ENCODE data around the gene FTCD.

Gene FTCD

DNA sequence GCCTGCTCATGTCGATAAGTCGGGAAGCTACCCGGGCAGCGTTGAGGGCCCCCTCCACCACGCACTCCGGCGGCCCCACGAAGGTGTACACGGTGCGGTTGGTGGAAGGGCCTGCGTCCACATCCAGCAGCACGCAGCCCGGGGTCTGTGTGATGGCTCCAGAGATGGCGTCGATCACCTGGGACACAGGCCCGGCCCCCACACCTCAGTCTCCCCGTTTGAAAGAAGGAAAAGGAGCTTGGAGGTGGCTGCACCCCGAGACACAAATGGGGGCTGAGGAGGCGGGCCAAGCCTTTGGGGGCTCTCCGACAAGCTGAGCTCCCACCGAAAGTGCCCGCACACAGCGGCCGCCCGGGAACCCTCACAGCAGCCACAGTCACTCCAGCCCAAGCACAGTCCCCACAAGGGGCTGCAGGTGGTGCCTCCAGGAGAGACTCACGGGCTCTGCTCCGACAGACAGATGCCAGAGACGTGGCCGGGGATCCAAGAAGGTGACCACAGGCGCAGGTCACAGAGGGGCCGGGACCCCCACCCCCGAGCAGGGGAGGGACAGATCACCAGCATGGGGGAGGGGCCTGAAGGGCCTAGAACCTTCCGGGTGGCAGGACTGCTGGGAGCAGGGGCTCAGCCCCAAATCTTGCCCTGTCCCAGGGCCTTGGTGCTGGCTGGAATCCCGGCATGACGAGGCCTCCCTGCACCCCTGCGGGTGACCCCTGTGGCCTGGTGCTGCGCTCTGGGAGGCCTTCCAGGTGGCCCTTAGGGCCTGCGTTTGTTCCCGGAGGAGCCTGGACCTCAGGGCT is 1.0 kb downstream of the FTCD start:
- DNase-seq (ENCODE audit: low read depth in 3 of 3), result no peak

DNA sequence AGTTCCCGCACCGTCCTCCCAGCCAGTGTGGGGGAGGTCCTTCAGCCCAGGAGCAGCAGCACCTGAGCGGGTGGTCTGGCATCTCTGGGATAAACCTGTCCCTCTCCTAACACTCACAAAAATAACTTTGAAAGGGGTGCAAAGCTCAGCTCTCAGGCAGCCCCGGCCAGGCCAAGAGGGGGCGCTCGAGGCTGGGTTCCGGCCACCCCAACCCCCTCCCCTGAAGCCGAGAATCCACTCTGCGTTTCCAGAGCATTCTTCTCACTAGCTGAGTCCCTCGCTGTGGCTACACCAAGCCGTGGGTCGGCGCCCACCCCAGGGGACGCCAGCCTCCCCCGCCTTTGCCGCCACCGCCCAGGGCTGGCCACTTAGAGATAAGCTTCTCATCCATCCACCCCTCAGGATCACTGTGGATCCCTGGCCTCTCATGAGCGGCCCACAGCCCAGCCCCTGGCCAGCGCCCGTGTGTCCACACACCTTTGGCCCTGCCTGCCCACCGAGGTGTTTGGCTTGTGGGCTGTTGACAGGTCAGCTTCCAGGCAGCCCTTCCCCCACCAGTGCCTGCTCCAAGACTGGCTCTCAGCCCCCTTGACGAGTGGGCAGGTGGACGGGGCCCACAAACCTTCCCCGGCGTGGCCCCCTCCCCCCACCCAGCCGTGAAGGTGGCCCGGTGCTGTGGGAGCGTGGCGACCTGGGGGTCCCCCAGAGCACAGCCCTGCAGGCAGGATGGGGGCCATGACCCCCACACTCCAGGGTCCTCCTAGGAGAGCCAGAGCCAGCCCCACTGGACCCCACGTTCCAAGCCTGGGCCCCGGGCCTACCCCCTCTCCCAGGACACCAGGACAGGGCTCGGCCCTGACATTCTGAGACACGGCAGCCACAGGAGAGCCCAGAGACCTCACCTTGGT is 1.9 kb downstream of the FTCD start:
- peak in 2 of 3 experiments; percentile 16 to 18 for DNase-seq (ENCODE audit: low read depth in 3 of 3)

DNA sequence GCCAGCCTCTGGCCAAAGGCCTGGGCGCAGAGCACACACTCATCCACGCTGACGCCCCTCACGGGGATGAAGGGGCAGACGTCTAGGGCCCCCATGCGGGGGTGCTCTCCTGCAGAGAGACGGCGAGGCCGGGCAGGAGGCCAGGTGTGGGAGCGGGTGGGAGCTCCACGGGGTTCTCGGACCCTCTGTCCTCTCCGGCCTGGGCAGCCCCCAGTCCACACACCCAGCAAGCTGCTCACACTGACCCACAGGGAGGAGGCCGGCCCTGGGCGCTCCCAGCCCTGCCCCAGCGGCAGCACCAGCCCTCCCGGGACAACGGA is 2.5 kb downstream of the FTCD start:
- no peak for DNase-seq (ENCODE audit: low read depth in 3 of 3)

DNA sequence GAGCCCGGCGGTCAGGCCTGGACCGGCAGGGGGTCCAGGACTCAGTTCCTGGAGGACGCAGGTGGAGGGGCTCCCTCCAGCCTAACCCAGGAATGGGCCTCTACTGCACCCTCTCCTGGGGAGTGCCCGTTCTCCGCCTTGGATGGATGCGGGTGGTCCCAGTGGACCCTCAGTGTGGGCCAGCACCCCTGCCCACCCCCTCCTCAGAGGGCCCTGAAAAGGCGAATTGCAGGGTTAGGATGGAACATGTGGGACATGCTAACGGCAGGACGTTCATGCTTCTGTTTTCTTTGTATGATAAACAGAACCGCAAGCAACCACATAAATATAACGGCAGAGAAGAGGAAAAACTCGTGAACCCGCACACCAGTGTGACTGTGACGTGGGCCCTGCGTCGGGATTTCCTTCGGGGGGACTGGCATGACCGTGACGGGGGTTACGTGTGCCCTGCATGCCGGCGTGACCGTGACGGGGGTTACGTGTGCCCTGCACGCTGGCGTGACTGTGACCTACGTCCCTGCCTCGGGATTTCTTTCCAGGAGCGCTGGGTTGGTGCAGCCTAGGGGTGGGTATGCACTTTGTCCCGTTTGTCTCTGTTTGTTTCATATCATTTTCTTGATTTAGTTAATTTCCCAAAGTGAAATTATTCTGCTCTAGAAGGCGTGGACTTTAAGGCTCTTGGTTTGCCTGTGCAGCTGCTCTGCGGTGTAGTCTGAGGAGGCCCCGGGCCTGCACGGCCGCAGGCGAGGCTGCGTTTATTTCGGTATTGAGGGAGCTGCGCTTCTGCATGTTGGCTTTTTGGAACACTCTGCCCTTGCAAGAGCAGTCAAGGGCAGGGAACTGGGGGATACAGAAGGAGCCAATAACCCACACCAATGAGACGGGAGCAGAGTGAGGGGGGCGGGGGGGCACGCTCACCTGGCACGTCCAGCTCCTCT is 3.1 kb downstream of the FTCD start:
- no peak for DNase-seq (ENCODE audit: low read depth in 3 of 3)

DNA sequence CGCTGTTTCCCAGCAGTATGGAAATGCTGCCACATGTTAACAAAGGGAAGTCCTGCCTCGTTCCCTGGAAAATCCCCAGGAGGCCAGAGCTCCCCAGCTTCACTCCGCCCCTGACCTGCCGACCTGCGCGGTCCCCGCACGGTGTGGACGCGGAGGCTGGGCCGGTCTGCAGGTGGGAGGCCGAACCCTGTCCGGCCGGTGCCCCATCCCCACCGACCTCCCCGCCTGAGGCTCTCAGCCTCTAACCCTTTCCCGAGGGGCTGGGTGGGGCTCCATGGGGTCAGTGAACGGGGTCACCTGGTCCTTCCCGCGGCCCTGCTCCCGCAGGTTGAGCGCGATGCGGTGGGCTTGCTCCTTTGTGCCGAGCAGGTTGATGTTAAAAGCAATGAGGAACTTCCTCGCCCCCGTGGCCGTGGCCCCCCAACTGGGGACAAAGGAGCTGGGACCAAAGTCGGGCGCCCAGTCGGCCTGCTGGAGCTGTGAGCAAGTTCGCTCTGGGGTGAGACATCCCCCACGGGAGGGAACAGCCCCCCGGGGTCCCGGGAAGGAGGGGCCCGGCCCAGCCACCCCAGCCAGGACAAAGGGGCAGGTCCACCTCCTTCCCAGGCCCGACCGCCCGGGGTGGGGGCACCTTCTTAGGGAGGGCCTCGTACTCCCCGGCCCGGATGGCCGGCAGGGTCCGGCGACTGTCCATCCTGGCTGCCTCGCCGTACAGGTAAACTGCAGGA is 4.0 kb downstream of the FTCD start:
- DNase-seq (ENCODE audit: low read depth in 3 of 3), result no peak

DNA sequence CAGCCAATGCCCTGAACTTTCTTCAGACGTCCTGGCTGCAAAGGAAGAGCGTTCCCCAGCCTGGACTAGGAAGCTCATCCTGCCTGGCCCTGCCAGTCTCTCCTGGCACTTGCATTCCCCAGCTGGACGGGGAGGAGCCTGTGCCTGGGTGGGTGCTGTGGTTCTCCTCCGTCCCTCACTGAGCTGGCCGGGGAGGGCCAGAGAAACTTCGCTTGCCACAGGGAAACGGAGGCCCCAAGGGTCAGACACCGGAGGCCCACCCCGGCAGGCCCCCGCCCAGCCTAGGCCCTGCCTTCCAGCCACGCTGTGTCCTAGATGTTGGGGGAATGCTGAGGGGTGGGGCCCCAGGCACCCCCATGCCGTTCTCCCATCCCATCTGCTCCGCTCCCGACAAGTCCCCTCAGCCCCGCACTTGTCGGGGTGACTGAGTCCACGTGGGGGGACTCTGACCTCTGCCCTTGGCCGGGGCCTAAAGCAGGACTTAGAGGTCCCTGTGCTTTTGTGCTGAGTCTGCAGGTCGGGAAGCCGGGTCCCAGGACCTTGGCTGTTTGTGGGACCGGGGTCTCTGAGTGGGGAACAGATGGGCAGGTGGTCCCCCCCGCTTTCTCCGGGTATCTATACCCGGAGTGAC is 4.8 kb downstream of the FTCD start:
- DNase-seq (ENCODE audit: low read depth in 3 of 3), result no peak

DNA sequence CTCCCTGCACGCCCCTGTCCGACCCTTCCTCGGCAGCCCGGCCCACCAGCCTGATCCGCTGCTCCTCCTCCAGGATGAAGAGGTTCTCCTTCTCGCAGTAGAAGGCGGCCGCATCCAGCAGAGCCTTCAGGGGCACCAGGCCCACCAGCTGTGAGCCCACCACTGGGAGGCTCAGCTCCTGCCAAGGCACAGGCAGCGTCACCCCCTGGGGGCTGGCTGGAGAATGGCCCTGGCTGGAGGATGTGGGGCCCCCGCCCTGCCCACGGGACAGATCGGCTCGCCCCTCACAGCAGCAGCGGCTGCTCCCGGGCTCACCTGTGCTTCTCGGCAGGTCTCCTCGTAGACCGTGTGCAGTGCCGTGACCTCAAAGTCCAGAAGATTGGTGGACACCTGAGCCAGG is 5.3 kb downstream of the FTCD start:
- no peak for DNase-seq (ENCODE audit: low read depth in 3 of 3)

DNA sequence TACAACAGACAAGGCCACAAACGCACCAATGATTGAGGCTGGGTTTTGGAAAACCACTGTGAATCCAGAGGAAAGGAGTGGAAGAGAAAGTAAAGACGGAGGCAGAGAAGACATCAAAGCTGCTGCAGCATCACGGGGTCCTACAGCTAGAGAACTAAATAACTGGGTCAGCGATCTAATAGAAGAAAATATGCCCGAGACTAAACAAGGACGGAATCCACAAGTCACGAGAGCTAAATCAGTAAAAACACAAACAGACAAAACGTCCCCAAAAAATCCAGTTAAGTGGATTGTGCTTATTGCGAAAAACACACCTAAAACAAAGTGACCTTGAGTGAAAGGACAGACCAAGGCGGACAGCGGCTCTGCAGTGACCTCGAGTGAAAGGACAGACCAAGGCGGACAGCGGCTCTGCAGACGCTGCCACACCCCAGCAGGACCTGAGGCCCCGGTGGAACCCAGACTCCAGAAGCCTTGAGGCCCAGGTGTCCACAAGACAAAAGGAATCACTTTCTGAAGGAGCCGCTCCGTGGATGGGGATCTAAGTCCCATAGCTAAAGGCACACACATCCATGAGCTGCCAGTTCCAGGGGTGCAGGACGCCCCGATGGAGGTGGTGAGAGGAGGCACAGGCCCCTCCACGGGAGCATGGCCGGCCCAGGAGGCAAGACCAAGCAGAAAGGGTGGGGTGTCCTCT is 6.0 kb downstream of the FTCD start:
- no peak for DNase-seq (ENCODE audit: low read depth in 3 of 3)

DNA sequence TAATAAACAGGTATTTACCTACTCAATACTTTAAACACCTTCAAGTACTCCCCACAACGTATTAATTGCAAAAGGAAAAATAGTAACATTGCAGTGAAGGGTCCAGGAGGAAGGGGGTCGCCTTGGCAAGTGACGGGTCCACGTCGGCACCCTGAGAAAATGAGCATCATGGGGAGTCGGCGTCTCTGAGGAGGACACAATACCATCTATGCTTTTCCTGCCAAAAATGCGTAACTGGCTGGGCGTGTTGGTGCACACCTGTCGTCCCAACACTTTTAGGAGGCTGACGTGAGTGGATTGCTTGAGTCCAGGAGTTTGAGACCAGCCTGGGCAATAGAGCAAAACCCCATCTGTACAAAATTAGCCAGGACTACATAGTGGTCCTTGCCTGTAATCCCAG is 7.3 kb downstream of the FTCD start:
- DNase-seq (ENCODE audit: low read depth in 3 of 3), result no peak

DNA sequence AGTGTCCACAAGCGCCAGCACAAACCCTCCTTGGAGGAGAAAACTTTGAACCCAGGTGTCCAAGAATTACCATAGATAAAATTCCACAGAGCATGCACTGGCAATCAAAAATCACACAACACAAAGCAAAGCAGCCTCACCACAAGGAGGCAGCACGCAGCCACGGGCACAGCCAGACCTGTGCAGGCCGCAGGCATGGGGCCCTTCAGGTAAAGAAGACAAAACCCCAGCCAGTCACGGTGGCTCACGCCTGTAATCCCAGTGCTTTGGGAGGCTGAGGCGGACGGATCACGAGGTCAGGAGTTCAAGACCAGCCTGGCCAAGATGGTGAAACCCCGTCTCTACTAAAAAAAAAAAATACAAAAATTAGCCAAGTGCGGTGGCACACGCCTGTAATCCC is 8.0 kb downstream of the FTCD start:
- peak in 2 of 3 experiments; percentile 9 to 16 for DNase-seq (ENCODE audit: low read depth in 3 of 3)

DNA sequence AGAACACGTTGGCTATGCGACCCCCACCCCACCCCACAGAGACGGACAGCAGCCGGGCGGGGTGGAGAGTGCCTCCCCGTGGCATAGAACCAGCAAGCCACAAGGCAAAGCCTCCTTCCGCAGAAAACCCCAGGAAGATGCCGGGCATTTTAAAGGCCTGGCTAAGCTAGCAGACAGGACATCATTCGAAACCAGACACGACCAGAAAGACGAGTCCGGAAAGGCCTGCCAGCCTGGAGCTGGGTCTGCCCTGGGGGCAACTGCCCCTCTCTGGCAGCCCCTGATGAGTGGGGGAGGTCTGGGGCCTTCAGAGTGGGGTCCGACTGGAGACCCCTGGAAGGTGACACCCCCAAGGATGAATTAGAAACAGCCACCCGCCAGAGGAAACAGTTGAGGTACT is 8.5 kb downstream of the FTCD start:
- DNase-seq (ENCODE audit: low read depth in 3 of 3), result no peak

DNA sequence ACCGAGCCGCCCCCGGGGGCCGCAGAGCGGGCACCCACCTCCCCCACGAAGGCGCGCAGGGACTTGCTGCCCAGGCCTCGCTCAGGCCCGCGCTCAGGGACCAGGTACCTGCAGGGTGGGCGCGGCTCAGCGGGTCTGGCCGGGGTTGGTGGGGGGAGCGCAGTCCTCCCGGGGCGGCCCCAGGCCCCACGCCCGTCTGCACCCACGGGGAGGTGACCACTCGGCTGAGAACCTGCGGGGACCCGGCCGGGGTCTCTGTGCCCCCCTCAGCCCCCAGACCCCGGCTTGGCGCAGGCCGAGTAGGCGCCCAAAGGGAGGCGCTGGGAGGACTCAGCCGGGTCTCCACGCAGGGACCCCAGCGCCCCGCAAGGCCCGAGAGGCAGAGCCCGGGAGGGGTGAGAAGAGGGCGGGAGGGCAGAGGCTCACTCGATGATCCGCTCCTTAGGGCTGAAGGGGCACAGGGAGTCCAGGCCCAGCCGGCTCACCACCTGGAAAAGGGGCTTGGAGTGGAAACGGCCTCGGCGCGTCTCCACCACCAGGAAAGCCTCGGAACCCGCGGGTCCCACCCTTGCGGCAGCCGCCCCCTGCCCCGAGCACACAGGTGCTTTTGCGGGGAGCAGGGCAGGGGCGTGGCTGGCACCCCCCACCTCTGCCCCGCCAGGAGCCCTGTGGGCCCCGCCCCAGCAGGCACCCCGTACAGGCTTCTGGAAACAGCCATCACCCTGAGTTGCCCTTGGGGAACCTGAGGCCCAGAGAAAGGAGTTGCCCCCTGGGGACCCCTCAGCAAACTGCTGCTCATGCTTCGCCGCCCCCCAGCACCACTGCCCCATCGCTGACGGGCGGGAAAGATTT is 9.3 kb downstream of the FTCD start:
- no peak for DNase-seq (ENCODE audit: low read depth in 3 of 3)

DNA sequence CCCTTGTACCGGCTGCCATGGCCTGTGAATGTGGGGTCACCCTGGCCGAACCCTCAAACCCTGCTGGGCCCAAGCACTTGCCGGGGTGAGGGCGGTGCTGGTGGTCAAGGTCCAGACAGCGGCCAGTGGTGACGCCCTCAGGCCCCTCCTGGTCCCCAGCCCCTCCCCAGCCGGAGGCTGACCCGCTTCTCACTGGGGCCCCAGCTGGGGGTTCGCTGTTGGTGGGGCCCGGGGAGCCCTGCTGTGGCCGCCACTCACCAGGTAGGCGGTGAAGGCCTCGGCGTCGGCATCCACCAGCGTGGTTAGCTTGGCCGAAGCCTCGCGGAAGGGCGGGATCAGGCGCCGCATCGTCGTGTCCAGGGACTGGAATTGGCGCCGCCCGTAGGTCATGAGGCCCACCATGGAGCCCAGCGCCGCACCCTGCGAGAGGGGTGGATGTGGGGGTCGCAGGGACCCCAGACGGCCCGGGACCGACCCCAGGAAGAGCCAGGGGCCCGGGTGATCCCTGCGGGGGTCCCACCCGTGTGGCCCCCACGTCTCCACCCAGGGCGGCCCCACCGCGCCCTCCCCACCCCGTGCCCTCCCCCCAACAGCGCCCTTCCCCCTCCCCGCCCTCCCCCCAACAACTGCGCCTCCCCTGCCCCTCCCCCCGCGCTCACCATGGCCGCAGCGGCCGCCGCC is 10.1 kb downstream of the FTCD start:
- no peak for DNase-seq (ENCODE audit: low read depth in 3 of 3)

DNA sequence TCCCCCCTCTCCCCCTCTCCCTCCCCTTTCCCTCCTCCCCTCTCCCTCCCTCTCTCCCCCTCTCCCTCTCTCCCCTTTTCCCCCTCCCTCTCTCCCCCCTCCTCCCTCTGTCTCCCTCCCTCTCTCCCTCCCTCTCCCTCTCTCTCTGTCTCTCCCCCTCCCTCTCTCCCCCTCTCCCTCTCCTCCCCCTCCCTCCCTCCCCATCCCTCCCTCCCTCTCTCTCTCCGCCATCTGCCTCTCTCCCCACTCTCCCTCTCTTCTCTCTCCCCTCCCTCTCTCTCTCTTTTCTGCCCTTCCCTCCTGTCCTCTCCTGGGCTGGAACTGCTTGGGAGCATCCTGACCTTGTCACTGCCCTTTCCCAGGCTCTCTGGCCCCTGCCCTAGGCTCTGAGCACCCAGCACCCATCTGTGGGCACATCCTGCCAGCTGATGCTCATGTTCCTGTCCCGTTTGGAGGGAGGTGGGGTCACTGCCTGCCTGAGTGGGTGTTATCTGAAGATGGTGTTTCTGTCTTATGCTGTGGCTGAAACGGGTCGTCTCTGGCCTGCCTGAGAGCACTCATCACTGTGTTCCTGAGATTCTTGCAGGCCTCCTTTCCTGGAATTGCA is 10.8 kb downstream of the FTCD start:
- DNase-seq (ENCODE audit: low read depth in 3 of 3), result no peak

DNA sequence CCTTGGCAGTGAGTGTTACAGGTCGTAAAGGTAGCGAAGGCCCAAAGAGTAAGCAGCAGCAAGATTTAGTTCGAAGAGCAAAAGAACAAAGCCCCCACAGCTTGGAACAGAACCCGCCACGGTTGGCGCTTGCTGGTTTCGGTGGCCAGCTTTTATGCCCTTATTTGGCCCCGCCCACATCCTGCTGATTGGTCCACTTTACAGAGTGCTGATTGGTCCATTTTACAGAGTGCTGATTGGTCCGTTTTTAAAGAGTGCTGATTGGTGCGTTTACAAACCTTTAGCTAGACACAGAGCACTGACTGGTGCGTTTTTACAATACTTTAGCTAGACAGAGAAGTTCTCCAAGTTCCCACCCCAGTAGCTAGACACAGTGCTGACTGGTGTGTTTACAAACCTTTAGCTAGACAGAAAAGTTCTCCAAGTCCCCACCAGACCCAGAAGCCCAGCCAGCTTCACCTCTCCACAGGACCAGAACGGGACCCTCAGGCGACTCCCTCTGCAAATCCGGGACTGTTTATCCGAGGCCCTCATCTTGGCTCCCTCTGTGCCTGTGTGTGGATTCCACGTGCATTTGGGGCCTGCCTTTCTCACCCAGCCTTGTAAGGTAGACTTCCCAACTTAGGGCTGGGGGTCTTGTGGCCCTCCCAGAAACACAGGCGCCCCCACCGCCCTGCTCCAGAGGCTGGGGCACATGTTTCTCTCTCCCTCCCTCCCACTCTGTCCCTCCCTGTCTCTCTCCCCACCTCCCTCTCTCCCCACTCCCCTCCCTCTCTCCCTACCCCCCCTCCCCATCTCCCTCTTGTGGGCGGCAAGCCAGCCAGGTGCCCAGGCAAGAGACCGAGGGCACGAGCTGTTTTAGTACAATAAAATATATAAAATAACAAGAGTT is 12.6 kb downstream of the FTCD start:
- no peak for DNase-seq (ENCODE audit: low read depth in 3 of 3)

DNA sequence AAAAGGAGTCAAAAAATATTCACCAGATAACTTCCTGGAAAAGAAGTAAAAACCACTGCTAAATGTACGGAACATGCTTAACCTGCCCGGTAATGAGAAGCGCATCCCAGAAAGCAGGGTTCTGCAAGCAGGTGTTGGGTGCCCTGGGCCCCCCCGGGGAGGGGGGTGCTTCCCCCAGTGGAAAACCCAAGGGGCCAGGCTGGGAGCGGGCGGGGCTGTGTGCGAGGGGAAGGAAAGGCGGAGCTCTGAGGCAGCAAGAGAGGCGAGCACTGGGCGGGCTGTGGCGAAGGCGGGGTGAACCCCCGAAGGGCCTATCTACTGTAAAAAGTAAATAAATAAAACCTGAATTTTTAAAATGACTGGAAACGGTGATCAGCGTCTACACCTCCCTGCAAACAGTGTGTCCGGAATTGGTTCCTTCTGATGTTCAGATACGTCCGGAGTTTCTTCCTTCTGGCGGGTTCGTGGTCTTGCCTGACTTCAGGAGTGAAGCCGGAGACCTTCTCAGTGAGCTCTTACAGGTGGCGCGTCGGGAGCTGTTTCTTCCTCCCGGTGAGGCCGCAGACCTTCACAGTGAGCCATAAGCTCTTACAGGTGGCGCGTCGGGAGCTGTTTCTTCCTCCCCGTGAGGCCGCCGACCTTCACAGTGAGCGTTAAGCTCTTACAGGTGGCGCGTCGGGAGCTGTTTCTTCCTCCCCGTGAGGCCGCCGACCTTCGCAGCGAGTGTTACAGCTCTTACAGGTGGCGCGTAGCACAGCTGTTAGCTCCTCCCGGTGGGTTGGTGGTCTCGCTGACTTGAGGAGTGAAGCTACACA is 13.4 kb downstream of the FTCD start:
- no peak for DNase-seq (ENCODE audit: low read depth in 3 of 3)

Measured in stimulated activated CD4-positive, alpha-beta T cell treated with anti-CD3 and anti-CD28 coated beads, TNF-alpha, amount 100 ng/mL, for 4 hours (primary cell).